Mesenchymal stem cell (in vitro differentiated cells and primary cell): Measurements from ENCODE around the gene SDHAF2.
A peak's percentile ranks its signal among the peaks of the same experiment; 100 is the strongest.

Experiments
- DNase-seq: peaks from one replicate; pipeline ENCODE4 v3.0.0-alpha.2; 2013
- H2AFZ ChIP-seq: one replicate; pipeline ENCODE4 v1.6.1; 2013; ENCODE audit warnings: low read depth, mild to moderate bottlenecking, control low read depth, inconsistent platforms, low read length, moderate library complexity
- H2AK5ac ChIP-seq: 2 replicates; pipeline ENCODE4 v1.6.1; 2013; ENCODE audit warnings: low read length, moderate library complexity, mild to moderate bottlenecking, inconsistent platforms; ENCODE audit not compliant: severe bottlenecking
- H2BK120ac ChIP-seq: one replicate; pipeline ENCODE4 v1.6.1; 2013; ENCODE audit warnings: low read depth, mild to moderate bottlenecking, inconsistent platforms, low read length, moderate library complexity
- H2BK12ac ChIP-seq, 2 experiments: one replicate each; pipeline ENCODE4 v1.6.1; 2013; ENCODE audit warnings: inconsistent platforms in 2 of 2, low read length in 2 of 2, mild to moderate bottlenecking in 2 of 2, moderate library complexity in 2 of 2, control low read depth in 1 of 2
- H2BK15ac ChIP-seq: one replicate; pipeline ENCODE4 v1.6.1; 2013; ENCODE audit warnings: mild to moderate bottlenecking, low read depth, inconsistent platforms; ENCODE audit not compliant: poor library complexity, severe bottlenecking
- H2BK5ac ChIP-seq: 2 replicates; pipeline ENCODE4 v1.6.1; 2013; ENCODE audit warnings: low read depth, mild to moderate bottlenecking, low read length, control low read depth, inconsistent platforms; ENCODE audit not compliant: poor library complexity, severe bottlenecking
- H3K14ac ChIP-seq, 2 experiments: one replicate each; pipeline ENCODE4 v1.6.1; 2013; ENCODE audit warnings: inconsistent platforms in 2 of 2, low read length in 2 of 2, control low read depth in 1 of 2, mild to moderate bottlenecking in 1 of 2, moderate library complexity in 1 of 2
- H3K18ac ChIP-seq, 2 experiments: one replicate each; pipeline ENCODE4 v1.6.1; 2013; ENCODE audit warnings: inconsistent platforms in 2 of 2, low read length in 2 of 2, control low read depth in 1 of 2, low read depth in 1 of 2, mild to moderate bottlenecking in 1 of 2
- H3K23ac ChIP-seq, 2 experiments: one replicate each; pipeline ENCODE4 v1.6.1; 2013; ENCODE audit warnings: inconsistent platforms in 2 of 2, low read length in 2 of 2, mild to moderate bottlenecking in 2 of 2, moderate library complexity in 2 of 2, control low read depth in 1 of 2
- H3K27ac ChIP-seq: 2 replicates; pipeline ENCODE4 v1.5.1; 2013; ENCODE audit warnings: mild to moderate bottlenecking, moderate library complexity, low read length, control low read depth, inconsistent platforms; ENCODE audit not compliant: poor library complexity, severe bottlenecking
- H3K27me3 ChIP-seq, 2 experiments: 2 replicates each; pipeline versions ENCODE4 v1.6.1 to v1.7.0; 2013; ENCODE audit warnings: low read length in 2 of 2, mild to moderate bottlenecking in 2 of 2, moderate library complexity in 2 of 2, control low read depth in 1 of 2, inconsistent platforms in 1 of 2; ENCODE audit not compliant: control insufficient read depth in 1 of 2, insufficient read depth in 1 of 2
- H3K36me3 ChIP-seq, 2 experiments: 2 replicates each; pipeline versions ENCODE4 v1.6.1 to v1.7.0; 2013; ENCODE audit warnings: low read length in 2 of 2, control low read depth in 1 of 2, inconsistent platforms in 1 of 2, low read depth in 1 of 2, mild to moderate bottlenecking in 1 of 2; ENCODE audit not compliant: insufficient read depth in 2 of 2, control insufficient read depth in 1 of 2
- H3K4ac ChIP-seq, 2 experiments: one replicate each; pipeline ENCODE4 v1.6.1; 2013; ENCODE audit warnings: inconsistent platforms in 2 of 2, low read length in 2 of 2, mild to moderate bottlenecking in 2 of 2, moderate library complexity in 2 of 2, control low read depth in 1 of 2, low read depth in 1 of 2
- H3K4me1 ChIP-seq: 2 replicates; pipeline ENCODE4 v1.6.1; 2013; ENCODE audit warnings: low read depth, low read length, control low read depth; ENCODE audit not compliant: control insufficient read depth, insufficient read depth
- H3K4me2 ChIP-seq: 2 replicates; pipeline ENCODE4 v1.6.1; 2013; ENCODE audit warnings: low read length, mild to moderate bottlenecking, inconsistent platforms; ENCODE audit not compliant: poor library complexity, severe bottlenecking
- H3K4me3 ChIP-seq, 2 experiments: 2 replicates each; pipeline versions ENCODE4 v1.5.1 to v1.7.0; 2013; ENCODE audit warnings: low read length in 2 of 2, mild to moderate bottlenecking in 2 of 2, control low read depth in 1 of 2, low read depth in 1 of 2; ENCODE audit not compliant: insufficient read depth in 1 of 2
- H3K79me1 ChIP-seq: replicated peaks from 2 replicates; pipeline ENCODE4 v1.6.1; 2013; ENCODE audit warnings: mild to moderate bottlenecking, control low read depth, low read length, inconsistent platforms; ENCODE audit not compliant: poor library complexity, severe bottlenecking
- H3K9ac ChIP-seq: 2 replicates; pipeline ENCODE4 v1.7.0; 2013; ENCODE audit warnings: mild to moderate bottlenecking, low read length, moderate library complexity
- H3K9me3 ChIP-seq: 2 replicates; pipeline ENCODE4 v1.7.0; 2013; ENCODE audit warnings: mild to moderate bottlenecking, low read length; ENCODE audit not compliant: control insufficient read depth
- H4K8ac ChIP-seq: one replicate; pipeline ENCODE4 v1.6.1; 2013; ENCODE audit warnings: inconsistent platforms, mild to moderate bottlenecking, low read length, moderate library complexity
- H4K91ac ChIP-seq: one replicate; pipeline ENCODE4 v1.6.1; 2013; ENCODE audit warnings: mild to moderate bottlenecking, low read length, inconsistent platforms
- WGBS: methylation state at CpG from one replicate; pipeline ENCODE4 v1.1.7; 2013; ENCODE audit warnings: mixed read lengths; 5-methylcytosine and 5-hydroxymethylcytosine counted together

The SDHAF2 gene

DNA sequence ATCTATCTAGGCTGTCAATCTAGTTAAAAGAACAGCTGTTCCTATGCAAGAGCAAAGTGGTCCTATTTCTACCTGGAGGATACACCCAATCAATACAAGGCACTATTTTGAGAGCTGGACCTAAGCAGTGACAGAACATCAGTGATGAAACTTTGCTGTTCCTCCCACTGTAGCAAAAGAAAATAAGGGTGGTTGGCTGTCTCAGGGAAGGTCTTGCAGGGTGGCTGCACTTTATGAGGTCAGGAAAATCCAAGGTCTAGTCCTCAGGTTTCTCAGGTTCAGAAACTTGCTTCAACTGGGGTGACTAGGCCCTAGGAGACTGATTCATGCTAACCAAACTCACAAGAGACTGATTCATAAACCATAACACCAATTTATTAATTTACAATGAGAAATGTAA lies 11.8 kb upstream of the SDHAF2 start:
- DNase-seq: peak; percentile 19
- Histone ChIP-seq H2BK15ac (no peak overlapping the region), H3K14ac (no peak overlapping the region), H3K9me3 (no peaks in the 10 kb centered on the region), H3K18ac (no peak overlapping the region), H2AK5ac (no peak overlapping the region), H3K4me1 (peaks cover 3% of the 10 kb centered on the region), H3K4me3 (no peak overlapping the region), H3K27ac (no peak overlapping the region), H3K27me3 (no peaks in the 10 kb centered on the region), H3K36me3 (peaks cover 42 to 97% of the 10 kb centered on the region in 2 experiments), H4K8ac (no peak overlapping the region), H3K79me1 (peaks cover 36% of the 10 kb centered on the region), H2BK12ac (no peak overlapping the region), H4K91ac (no peak overlapping the region), H2BK120ac (no peak overlapping the region), H3K9ac (peak overlapping the region; percentile 71), H2AFZ (no peak overlapping the region), H2BK5ac (no peak overlapping the region), H3K23ac (no peak overlapping the region), H3K4me2 (no peak overlapping the region), H3K4ac (no peak overlapping the region)

DNA sequence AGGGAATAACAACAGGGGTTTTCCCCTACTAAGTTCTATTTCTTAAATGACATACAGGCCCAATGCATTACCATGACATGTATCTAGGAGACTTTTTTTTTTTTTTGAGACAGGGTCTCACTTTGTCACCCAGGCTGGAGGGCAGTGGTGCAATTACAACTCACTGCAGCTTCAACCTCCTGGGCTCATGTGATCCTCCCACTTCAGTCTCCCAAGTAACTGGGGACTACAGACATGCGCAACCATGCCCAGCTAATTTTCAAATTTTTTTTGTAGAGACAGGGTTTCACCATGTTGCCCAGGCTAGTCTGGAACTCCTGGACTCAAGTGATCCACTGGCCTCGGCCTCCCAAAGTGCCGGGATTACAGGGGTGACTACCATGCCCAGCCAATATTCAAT lies 7.7 kb upstream of the SDHAF2 start:
- no peaks in the 10 kb centered on the region for H3K27me3 ChIP-seq
- H4K8ac ChIP-seq: no peak overlapping the region
- no peak overlapping the region for H2BK5ac ChIP-seq
- H2BK12ac ChIP-seq: no peak overlapping the region
- peaks cover 3% of the 10 kb centered on the region for H3K4me1 ChIP-seq
- H3K9me3 ChIP-seq: no peaks in the 10 kb centered on the region
- no peak overlapping the region for H4K91ac ChIP-seq
- no peak overlapping the region for H3K4me2 ChIP-seq
- no peak overlapping the region for H2AK5ac ChIP-seq
- no peak overlapping the region for H3K23ac ChIP-seq
- peaks cover 22% of the 10 kb centered on the region for H3K79me1 ChIP-seq
- no peak overlapping the region for H3K4ac ChIP-seq
- no peak overlapping the region for H2BK120ac ChIP-seq
- no peak overlapping the region for H3K18ac ChIP-seq
- H3K9ac ChIP-seq: no peak overlapping the region
- 100% methylated on average over 1 of the region's 3 CpGs for WGBS
- H3K14ac ChIP-seq: no peak overlapping the region
- H2BK15ac ChIP-seq: no peak overlapping the region
- no peak overlapping the region for H3K4me3 ChIP-seq
- DNase-seq: no peak
- no peak overlapping the region for H3K27ac ChIP-seq
- H3K36me3 ChIP-seq: peaks cover 38 to 96% of the 10 kb centered on the region in 2 experiments
- H2AFZ ChIP-seq: no peak overlapping the region

DNA sequence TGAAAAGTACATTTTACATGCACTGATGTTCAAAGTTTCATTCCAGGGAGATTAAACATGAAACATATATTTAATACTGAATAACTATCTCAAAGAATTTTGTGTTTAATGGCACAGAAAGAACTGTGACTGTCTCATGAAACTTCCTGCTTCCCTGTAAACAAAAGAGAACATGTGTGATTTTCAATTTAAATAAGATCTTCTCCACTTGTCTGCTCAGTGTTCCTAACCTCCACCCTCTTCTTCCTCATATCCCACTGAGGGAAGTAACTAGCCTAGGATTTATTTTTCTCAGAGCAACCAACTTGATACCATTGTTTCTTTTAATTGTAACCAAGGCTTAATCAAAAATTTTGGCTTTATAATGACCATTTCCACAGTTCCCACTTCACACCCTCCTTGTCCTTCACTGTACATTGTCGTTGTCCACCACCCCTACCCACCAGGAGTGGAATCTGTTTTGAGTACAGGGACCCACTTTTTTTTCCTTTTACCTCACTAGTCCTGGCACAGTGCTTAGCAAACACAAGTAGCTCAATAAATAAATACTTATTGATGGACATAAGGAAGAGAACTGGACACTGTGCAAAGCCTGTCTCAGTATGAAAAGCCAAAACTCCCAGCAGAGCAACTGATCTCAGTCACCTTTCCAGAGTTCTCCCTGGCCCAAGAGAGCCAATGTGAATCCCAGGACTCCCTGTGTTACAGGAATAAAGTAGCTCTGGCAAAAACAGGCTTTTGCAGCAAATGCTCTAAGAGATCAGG lies 4.4 kb upstream of the SDHAF2 start:
- Histone ChIP-seq H3K23ac (no peak overlapping the region), H3K18ac (no peak overlapping the region), H2AFZ (no peak overlapping the region), H2BK15ac (no peak overlapping the region), H4K8ac (no peak overlapping the region), H2BK120ac (no peak overlapping the region), H3K4me2 (no peak overlapping the region), H3K27ac (no peak overlapping the region), H3K79me1 (peaks cover 23% of the 10 kb centered on the region), H2BK12ac (no peak overlapping the region), H2AK5ac (no peak overlapping the region), H2BK5ac (no peak overlapping the region), H3K27me3 (no peaks in the 10 kb centered on the region), H3K36me3 (peaks cover 25 to 81% of the 10 kb centered on the region in 2 experiments), H3K9ac (peak overlapping the region; percentile 36), H3K9me3 (no peaks in the 10 kb centered on the region), H3K4me3 (no peak overlapping the region), H4K91ac (no peak overlapping the region), H3K4me1 (peaks cover 2% of the 10 kb centered on the region), H3K4ac (no peak overlapping the region), H3K14ac (no peak overlapping the region)
- no peak for DNase-seq
- 95% methylated on average over 1 of the region's 1 CpG for WGBS

GRCh38 chr11:61429346-61429690 lies 606 bp upstream of the SDHAF2 start:
- Histone ChIP-seq H3K9ac (peak overlapping the region; percentile 97), H3K14ac (peak overlapping the region in 1 of 2 experiments; percentile 86), H2BK15ac (peak overlapping the region; percentile 94), H2BK5ac (peak overlapping the region; percentile 97), H3K27ac (peak overlapping the region; percentile 79), H3K18ac (peak overlapping the region; percentile 98 to 100), H3K4me1 (peaks cover 7% of the 10 kb centered on the region), H3K4me2 (peak overlapping the region; percentile 57), H3K36me3 (peaks cover 15 to 56% of the 10 kb centered on the region in 2 experiments), H2AFZ (peak overlapping the region; percentile 86), H3K4ac (peak overlapping the region; percentile 97 to 99), H2BK12ac (no peak overlapping the region), H3K79me1 (peaks cover 18% of the 10 kb centered on the region), H3K27me3 (no peaks in the 10 kb centered on the region), H3K23ac (no peak overlapping the region), H4K8ac (peak overlapping the region; percentile 100), H2AK5ac (no peak overlapping the region), H3K4me3 (peak overlapping the region; percentile 97), H2BK120ac (peak overlapping the region; percentile 99), H4K91ac (peak overlapping the region; percentile 99), H3K9me3 (no peaks in the 10 kb centered on the region)
- WGBS: under 1% methylated on average over 19 of the region's 37 CpGs
- DNase-seq: peak; percentile 82
